ENCODE measurements around the gene ADAM11. TPM values are rescaled to one million over a fixed set of nuclear protein-coding genes. Genes with fewer than 3 reads are reported as not detected.

ADAM11 gene
- total and polyA plus RNA-seq, 9 of the 15 experiments (the other 6 are each of a cell fraction or from before 2014, with no cell fraction given), result 0.01 to 0.31 (median 0.14) TPM; not detected in 2

- TF ChIP-seq, protein P1, sequence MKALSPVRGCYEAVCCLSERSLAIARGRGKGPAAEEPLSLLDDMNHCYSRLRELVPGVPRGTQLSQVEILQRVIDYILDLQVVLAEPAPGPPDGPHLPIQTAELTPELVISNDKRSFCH (CRISPR knock-in tag; IDR thresholded peaks at IDR 0.05), result no peak
- TF ChIP-seq, protein P1 (tag; IDR thresholded peaks at IDR 0.05), result no peak
- no peak for TF ChIP-seq ZC3H11A (IDR thresholded peaks at IDR 0.05; ENCODE audit: low read depth, low read length)
- TF ChIP-seq FOXP4 (CRISPR knock-in tag; IDR thresholded peaks at IDR 0.05; ENCODE audit: borderline replicate concordance), result no peak
- no peak for TF ChIP-seq CCNT2 (IDR thresholded peaks at IDR 0.05; ENCODE audit: borderline replicate concordance, extremely low read depth, insufficient read length, low read depth, low read length)
- TF ChIP-seq ERF (CRISPR knock-in tag; IDR thresholded peaks at IDR 0.05), result no peak
These were observed 37.9 kb downstream of the ADAM11 start (continued) for GRCh38 chr17:44796731-44797130.

DNA sequence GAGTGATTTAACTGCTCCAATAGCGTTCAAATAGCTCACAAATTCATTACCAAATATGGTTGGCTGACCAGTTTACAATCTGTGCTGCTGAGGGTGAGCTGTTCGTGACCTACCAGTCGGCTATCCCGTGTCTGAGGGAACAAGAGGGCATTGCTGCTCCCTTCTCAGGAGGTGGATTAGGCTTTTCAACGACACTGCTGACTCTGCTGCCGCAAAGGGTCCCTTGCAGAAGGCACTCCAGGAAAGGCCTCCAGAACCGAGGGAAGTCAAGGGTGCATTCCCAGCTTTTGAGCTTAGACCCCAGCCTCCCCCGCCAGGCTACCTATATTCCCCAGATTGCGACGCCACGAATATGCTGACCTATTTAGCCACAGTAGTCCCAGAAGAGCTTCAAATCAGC, 39.0 kb downstream of the ADAM11 start:
- H3K4me2 ChIP-seq (ENCODE audit: insufficient read depth, low read length), result no peak overlapping the region
- no peaks in the 10 kb centered on the region for H3K9me3 ChIP-seq (replicated peaks; ENCODE audit: control insufficient read depth, insufficient read depth, low read depth, low read length)
- no peaks in the 10 kb centered on the region for H3K36me3 ChIP-seq (ENCODE audit: control insufficient read depth, insufficient read depth, low read length)
- peaks cover 14 to 23% of the 10 kb centered on the region in 2 experiments; a peak in 4 of 5 replicates for H3K27me3 ChIP-seq (ENCODE audit: control insufficient read depth in 2 of 2, insufficient read depth in 2 of 2, low read length in 2 of 2)
- no peak for ATAC-seq
- H4K20me1 ChIP-seq (replicated peaks; ENCODE audit: control insufficient read depth, insufficient read depth, low read length), result no peaks in the 10 kb centered on the region
- 4% methylated on average over 11 of the region's 11 CpGs for WGBS (ENCODE audit: insufficient coverage, low coverage, missing lambda C conversion rate)
- H2AFZ ChIP-seq (ENCODE audit: low read depth, low read length), result no peak overlapping the region
- ChIA-PET CTCF (ENCODE audit: low intra/inter-chr PET ratio) (no interaction called here), POLR2A (interaction anchor here (0.7 to 1.5 kb wide), 5 partner anchors 15 to 126 kb away, joined by 3 to 7 read pairs (median 3); no protein-coding TSS in a partner anchor)
- H3K4me1 ChIP-seq (replicated peaks in 1 of 2; ENCODE audit: control insufficient read depth in 2 of 2, insufficient read depth in 2 of 2, low read length in 2 of 2), result peaks cover 0 to 5% of the 10 kb centered on the region in 2 experiments; a peak in 4 of 5 replicates
- no peak overlapping the region for H3K9ac ChIP-seq (ENCODE audit: insufficient read depth in 1 of 2, low read depth in 2 of 2, low read length in 2 of 2)
- TF ChIP-seq EGR1 (conservative IDR thresholded peaks at IDR 0.05) (no peak), IFI16 (CRISPR knock-in tag; IDR thresholded peaks at IDR 0.05) (no peak), LARP7 (IDR thresholded peaks at IDR 0.05) (no peak), ZBTB33 (CRISPR knock-in tag; IDR thresholded peaks at IDR 0.05) (no peak), NR3C1 (CRISPR knock-in tag; IDR thresholded peaks at IDR 0.05) (no peak), SRF (CRISPR knock-in tag; IDR thresholded peaks at IDR 0.05) (0 out of 4 replicates have a peak, but pooled peaks of 1 of the 2 experiments have one; percentile 46)
- H3K79me2 ChIP-seq (ENCODE audit: control insufficient read depth, insufficient read depth, low read length), result no peaks in the 10 kb centered on the region
- no peak overlapping the region for H3K27ac ChIP-seq (ENCODE audit: extremely low read depth, low read depth, low read length)
- in situ Hi-C loops (cut with MboI), result no loop called here
- no peaks in the 10 kb centered on the region for H3K9me1 ChIP-seq (ENCODE audit: control insufficient read depth, insufficient read depth, low read length)
- FAIRE-seq, result no peak
- BruUV-seq (replicated peaks), result no TSS peak
- intact Hi-C loops (cut with micrococcal nuclease), result no loop called here
- H3K4me3 ChIP-seq, result no peak overlapping the region
- peak in 1 of 4 experiments; percentile 5 for DNase-seq (ENCODE audit: extremely low read depth in 1 of 4, low spot score in 3 of 4)
